H1 (cell line): ENCODE data around the gene DNAJB6. TPM values are rescaled to one million over a fixed set of nuclear protein-coding genes. Genes with fewer than 3 reads are reported as not detected.
A peak's percentile ranks its signal among the peaks of the same experiment; 100 is the strongest.

Experiments used
- CHD7 ChIP-seq: fragments of 300-600 bp; sonication (generic); IDR thresholded peaks from 2 replicates; pipeline ENCODE4 v1.7.1; 2012; ENCODE audit warnings: low read length, moderate library complexity, mild to moderate bottlenecking, inconsistent platforms; ENCODE audit not compliant: insufficient replicate concordance
- MAX ChIP-seq: IDR thresholded peaks from 2 replicates; pipeline ENCODE4 v1.6.1; 2012; ENCODE audit warnings: inconsistent platforms
- NANOG ChIP-seq: IDR thresholded peaks from 2 replicates; pipeline ENCODE4 v1.6.1; 2011; ENCODE audit warnings: low read length, low read depth, mild to moderate bottlenecking, inconsistent platforms; ENCODE audit not compliant: insufficient read depth, poor library complexity, severe bottlenecking
- RFX5 ChIP-seq: IDR thresholded peaks from 2 replicates; pipeline ENCODE4 v1.6.1; 2011; ENCODE audit warnings: low read depth, low read length, improper control_type of control experiment, borderline replicate concordance
- RXRA ChIP-seq: IDR thresholded peaks from 2 replicates; pipeline ENCODE4 v1.6.1; 2011; ENCODE audit warnings: low read depth, mild to moderate bottlenecking, low read length, moderate library complexity; ENCODE audit not compliant: insufficient read depth
- SP1 ChIP-seq: IDR thresholded peaks from 2 replicates; pipeline ENCODE4 v1.6.1; 2011; ENCODE audit warnings: low read depth, low read length
- polyA plus RNA-seq, 7 experiments: library from polyadenylated mRNA; depleted of rRNA in 3 of 7; stranded (reverse) in 5 of 7; unstranded in 2 of 7; fragments of >200 nt in 5 of 7; fragments of 200-250 nt in 2 of 7; gene quantifications; 1 replicate in 5 of 7; 2 replicates in 1 of 7; 4 replicates in 1 of 7; pipeline versions ENCODE4 v1.2.1 to v1.2.3, GENCODE V29; 2011 to 2013; ENCODE audit warnings: missing spikeins in 2 of 7, mixed read lengths in 2 of 7
- total RNA-seq: library from RNA; stranded (reverse); fragmentation: NEBNext Ultra II Directional; extraction: Animal tissue kit (Norgen Biotek cat#: 25700); gene quantifications from 2 replicates; pipeline ENCODE4 v1.2.1, GENCODE V29; 2021

Gene DNAJB6
- total and polyA plus RNA-seq, 2 of the 8 experiments (the other 6 are each of a cell fraction or from before 2014, with no cell fraction given) = 166 to 295 TPM

GRCh38 chr7:157386979-157387800, 50.4 kb downstream of the DNAJB6 start (continued):
- TF ChIP-seq CHD7 = no peak
- TF ChIP-seq SP1 = no peak
- TF ChIP-seq MAX = peak; percentile 100
- TF ChIP-seq RFX5 = no peak
- no peak for TF ChIP-seq NANOG
- no peak for TF ChIP-seq RXRA
